Measurements from ENCODE around the gene HIGD1A. TPM values are rescaled to one million over a fixed set of nuclear protein-coding genes. Genes with fewer than 3 reads are reported as not detected.

Gene HIGD1A
- total and polyA plus RNA-seq, 10 of the 15 experiments (the other 5 are each of a cell fraction or from before 2014, with no cell fraction given) = 73.9 to 487 (median 175) TPM

DNA sequence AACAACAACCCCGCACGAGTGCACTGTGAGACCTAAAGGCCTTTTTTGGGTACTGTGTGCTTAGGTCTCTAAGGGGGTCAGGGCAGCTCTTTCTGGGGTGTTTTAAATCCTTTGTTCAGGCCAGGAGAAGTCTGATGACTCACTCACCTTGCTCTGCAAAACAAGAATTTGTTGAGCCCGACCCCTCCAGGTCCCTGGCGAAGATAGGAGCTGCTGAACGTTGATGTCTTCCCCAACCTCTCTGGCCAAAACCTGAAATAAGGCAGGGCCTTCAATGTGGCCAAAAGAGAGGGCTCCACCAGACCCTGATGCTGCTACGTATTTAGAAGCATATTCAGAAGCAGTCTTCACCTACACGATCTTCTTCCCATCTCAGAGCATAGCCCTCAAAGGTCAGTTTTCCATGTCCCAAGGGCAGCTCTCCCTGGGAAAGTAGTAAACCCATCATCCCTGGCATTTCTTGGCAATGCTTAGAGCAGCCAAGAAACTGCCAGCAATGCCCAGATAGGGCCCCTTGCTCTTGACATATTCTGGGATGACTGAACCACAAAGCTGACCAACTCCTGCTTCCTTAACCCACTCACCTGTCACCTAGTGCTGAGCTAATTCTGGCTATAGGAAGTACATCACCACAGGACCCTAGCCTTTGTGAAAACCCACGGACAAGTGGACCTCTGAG is 58.4 kb downstream of the HIGD1A start (continued):
- TF ChIP-seq RUNX3 (IDR thresholded peaks at IDR 0.05; ENCODE audit: low read length) (no peak), SIX5 (IDR thresholded peaks at IDR 0.05; ENCODE audit: low read depth, low read length, severe bottlenecking) (no peak)

DNA sequence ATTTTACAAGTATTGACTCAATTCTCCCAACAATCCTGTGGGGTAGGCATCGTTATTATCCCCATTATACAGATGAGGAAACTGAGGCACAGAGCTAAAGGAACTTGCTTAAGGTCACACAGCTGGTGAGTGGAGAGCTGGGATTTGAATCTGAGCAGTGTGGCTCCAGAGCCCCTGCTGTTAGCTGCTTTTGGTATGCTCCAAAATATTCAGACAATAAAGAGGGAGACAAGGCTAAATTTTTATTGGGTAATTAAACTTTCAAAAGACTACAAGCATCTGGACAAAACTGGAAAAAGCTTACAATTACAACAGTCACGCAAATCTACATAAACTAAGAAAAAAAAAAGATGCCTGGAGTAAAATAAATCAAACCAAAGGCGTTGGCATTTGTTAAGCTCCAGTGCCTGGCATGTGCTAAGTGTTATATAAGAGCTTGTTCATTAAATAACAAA is 59.0 kb downstream of the HIGD1A start:
- FAIRE-seq = no peak
- DNase-seq (ENCODE audit: low read depth, low spot score) = no peak
- SMC1A ChIA-PET (ENCODE audit: uncharacterized antibody, unreplicated experiment) = interaction anchor here (0.6 to 3.0 kb wide), 9 partner anchors 8 to 173 kb away, joined by 3 to 27 read pairs (median 5); partner anchors contain the start of genes SEC22C and SS18L2
- Histone ChIP-seq H3K27me3 (replicated peaks in 1 of 2; ENCODE audit: control insufficient read depth in 2 of 2, insufficient read depth in 2 of 2, low read length in 1 of 2) (no peaks in the 10 kb centered on the region), H4K20me1 (ENCODE audit: control insufficient read depth, insufficient read depth) (no peaks in the 10 kb centered on the region), H3K36me3 (ENCODE audit: control insufficient read depth in 2 of 2, insufficient read depth in 2 of 2, low read length in 1 of 2) (no peaks in the 10 kb centered on the region), H3K9me3 (replicated peaks; ENCODE audit: control insufficient read depth, insufficient read depth, low read length) (no peaks in the 10 kb centered on the region), H3K27ac (ENCODE audit: control insufficient read depth, insufficient read depth) (no peak overlapping the region), H2AFZ (ENCODE audit: control insufficient read depth, low read depth, low read length) (no peak overlapping the region), H3K79me2 (ENCODE audit: control insufficient read depth, insufficient read depth, low read length) (no peaks in the 10 kb centered on the region), H3K4me3 (no peak overlapping the region), H3K4me1 (ENCODE audit: control insufficient read depth, insufficient read depth, low read length) (no peaks in the 10 kb centered on the region), H3K9ac (ENCODE audit: control insufficient read depth, insufficient read depth, low read length) (no peak overlapping the region), H3K4me2 (ENCODE audit: control insufficient read depth, insufficient read depth) (no peak overlapping the region)
- CTCF ChIA-PET = interaction anchor here (0.9 to 4.2 kb wide), 20 partner anchors 9 to 209 kb away, joined by 3 to 30 read pairs (median 4); partner anchors contain the start of gene SEC22C
- no TSS peak for BruUV-seq (replicated peaks)
- RAD21 ChIA-PET (ENCODE audit: unreplicated experiment) = no interaction called here
- WGBS (ENCODE audit: insufficient coverage, insufficient replicate concordance, low lambda C conversion rate, missing lambda C conversion rate) = 31% methylated on average over 3 of the region's 3 CpGs
- TF ChIP-seq SIX5 (IDR thresholded peaks at IDR 0.05; ENCODE audit: low read depth, low read length, severe bottlenecking) = no peak
- TF ChIP-seq, protein P1, sequence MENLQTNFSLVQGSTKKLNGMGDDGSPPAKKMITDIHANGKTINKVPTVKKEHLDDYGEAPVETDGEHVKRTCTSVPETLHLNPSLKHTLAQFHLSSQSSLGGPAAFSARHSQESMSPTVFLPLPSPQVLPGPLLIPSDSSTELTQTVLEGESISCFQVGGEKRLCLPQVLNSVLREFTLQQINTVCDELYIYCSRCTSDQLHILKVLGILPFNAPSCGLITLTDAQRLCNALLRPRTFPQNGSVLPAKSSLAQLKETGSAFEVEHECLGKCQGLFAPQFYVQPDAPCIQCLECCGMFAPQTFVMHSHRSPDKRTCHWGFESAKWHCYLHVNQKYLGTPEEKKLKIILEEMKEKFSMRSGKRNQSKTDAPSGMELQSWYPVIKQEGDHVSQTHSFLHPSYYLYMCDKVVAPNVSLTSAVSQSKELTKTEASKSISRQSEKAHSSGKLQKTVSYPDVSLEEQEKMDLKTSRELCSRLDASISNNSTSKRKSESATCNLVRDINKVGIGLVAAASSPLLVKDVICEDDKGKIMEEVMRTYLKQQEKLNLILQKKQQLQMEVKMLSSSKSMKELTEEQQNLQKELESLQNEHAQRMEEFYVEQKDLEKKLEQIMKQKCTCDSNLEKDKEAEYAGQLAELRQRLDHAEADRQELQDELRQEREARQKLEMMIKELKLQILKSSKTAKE (IDR thresholded peaks at IDR 0.05; ENCODE audit: low read depth, poor library complexity, severe bottlenecking) = no peak
- TF ChIP-seq POU2F2 (IDR thresholded peaks at IDR 0.05; ENCODE audit: borderline replicate concordance, low read depth, low read length) = no peak
- TF ChIP-seq, protein P2, sequence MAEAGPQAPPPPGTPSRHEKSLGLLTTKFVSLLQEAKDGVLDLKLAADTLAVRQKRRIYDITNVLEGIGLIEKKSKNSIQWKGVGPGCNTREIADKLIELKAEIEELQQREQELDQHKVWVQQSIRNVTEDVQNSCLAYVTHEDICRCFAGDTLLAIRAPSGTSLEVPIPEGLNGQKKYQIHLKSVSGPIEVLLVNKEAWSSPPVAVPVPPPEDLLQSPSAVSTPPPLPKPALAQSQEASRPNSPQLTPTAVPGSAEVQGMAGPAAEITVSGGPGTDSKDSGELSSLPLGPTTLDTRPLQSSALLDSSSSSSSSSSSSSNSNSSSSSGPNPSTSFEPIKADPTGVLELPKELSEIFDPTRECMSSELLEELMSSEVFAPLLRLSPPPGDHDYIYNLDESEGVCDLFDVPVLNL (IDR thresholded peaks at IDR 0.05; ENCODE audit: low read depth, low read length) = no peak
- intact Hi-C loops (cut with micrococcal nuclease; ENCODE audit: unreplicated experiment) = loop anchor here (10.0 kb wide), 1 partner anchor 201 kb away; no protein-coding TSS in a partner anchor
- ATAC-seq = no peak
- in situ Hi-C loops (cut with MboI) = loop anchor here (10.0 kb wide), 1 partner anchor 171 kb away; no protein-coding TSS in a partner anchor
- POLR2A ChIA-PET = no interaction called here

All from GM12878 (cell line).